Peyer's patch (tissue), 4 donors: Measurements from ENCODE around the gene IGLL1.

Experiments
- POLR2A ChIP-seq, 2 donors: fragments of 450-650 bp; IDR thresholded peaks; one replicate each; pipeline ENCODE4 v1.5.1; 2017; ENCODE audit warnings: antibody characterized with exemption in 2 of 2, mild to moderate bottlenecking in 2 of 2, moderate library complexity in 2 of 2
- TF ChIP-seq, protein P1 (sequence below), 6 experiments: fragments of 450-650 bp in 4 of 6; fragments of 200-600 bp in 2 of 6; sonication (generic) in 1 of 6; IDR thresholded peaks; one replicate each; pipeline ENCODE4 v1.5.1; 2017 to 2019; ENCODE audit warnings: antibody characterized with exemption in 6 of 6, mild to moderate bottlenecking in 3 of 6, moderate library complexity in 1 of 6

DNA sequence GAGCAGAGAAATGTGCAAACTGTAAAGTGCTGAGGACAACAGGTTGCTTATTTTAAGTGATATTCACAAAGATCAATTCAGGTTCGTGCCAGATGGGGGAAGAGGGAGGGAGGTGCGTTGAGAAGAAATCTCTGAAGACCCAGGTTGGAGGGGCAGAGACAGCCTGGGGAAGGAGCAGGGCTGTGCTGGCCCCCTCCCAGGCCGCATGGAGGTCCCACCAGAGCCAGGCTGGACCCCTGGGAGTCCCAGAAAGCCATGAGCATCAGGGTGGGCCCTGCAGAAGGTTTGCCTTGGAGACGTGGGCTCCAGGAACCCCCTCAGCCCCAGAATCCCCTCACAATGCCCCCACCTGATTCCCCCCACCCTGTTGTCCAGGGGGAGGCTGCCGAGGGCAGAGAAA, 47.4 kb downstream of the IGLL1 start:
- no peak for TF ChIP-seq POLR2A (IDR thresholded peaks at IDR 0.05)
- TF ChIP-seq, protein P1, sequence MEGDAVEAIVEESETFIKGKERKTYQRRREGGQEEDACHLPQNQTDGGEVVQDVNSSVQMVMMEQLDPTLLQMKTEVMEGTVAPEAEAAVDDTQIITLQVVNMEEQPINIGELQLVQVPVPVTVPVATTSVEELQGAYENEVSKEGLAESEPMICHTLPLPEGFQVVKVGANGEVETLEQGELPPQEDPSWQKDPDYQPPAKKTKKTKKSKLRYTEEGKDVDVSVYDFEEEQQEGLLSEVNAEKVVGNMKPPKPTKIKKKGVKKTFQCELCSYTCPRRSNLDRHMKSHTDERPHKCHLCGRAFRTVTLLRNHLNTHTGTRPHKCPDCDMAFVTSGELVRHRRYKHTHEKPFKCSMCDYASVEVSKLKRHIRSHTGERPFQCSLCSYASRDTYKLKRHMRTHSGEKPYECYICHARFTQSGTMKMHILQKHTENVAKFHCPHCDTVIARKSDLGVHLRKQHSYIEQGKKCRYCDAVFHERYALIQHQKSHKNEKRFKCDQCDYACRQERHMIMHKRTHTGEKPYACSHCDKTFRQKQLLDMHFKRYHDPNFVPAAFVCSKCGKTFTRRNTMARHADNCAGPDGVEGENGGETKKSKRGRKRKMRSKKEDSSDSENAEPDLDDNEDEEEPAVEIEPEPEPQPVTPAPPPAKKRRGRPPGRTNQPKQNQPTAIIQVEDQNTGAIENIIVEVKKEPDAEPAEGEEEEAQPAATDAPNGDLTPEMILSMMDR (IDR thresholded peaks at IDR 0.05): no peak
